Measurements from ENCODE around the gene B9D1.
A peak's percentile ranks its signal among the peaks of the same experiment; 100 is the strongest.

B9D1 gene

DNA sequence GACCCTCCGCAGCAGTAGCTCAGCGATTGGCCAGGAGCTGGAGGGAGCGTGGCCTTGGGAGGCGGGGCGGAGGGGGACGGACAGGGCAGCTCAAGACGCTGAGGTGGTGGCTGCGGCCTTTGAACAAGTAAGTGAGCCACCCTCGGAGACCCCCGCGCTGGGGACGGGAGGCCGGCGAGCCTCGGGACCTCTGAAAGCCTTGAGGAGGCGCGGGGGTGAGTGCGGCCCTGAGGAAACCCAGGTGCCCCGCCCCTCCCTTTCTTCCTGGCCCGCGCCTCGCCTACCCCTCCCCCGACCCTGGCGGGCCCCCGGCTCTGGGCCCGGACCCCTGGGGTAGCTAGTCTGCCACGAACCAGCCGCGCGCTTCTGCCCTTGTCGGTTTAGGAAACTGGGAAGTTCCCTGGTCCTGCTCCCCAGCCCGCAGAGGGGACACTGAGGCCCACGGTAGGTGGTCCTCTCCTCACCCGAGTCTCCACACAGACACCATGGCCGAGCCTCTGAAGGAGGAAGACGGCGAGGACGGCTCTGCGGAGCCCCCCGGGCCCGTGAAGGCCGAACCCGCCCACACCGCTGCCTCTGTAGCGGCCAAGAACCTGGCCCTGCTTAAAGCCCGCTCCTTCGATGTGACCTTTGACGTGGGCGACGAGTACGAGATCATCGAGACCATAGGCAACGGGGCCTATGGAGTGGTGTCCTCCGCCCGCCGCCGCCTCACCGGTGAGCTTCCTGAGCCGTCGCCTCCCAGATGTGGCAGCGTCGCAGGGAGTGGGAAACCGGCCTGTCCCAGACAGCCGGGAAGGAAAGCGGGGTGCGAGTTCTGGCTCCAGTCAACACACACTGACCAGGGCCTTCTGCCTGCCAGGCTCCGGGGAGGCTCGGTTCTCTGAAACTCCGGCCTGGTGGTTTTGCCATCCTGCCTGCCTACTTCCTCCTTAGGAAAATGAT lies 16.2 kb upstream of the B9D1 start, which contains the start of gene MAPK7:
Gene MAPK7 (plus strand): TSS at position 83 of the 945 bp plus-strand sequence. CDS start 403 bp downstream, at position 486.
- DNase-seq (ENCODE audit: low read depth) = no peak
- peak within 1 kb of the TSS; percentile 80 for H3K4me3 ChIP-seq (ENCODE audit: low read depth, low read length)

DNA sequence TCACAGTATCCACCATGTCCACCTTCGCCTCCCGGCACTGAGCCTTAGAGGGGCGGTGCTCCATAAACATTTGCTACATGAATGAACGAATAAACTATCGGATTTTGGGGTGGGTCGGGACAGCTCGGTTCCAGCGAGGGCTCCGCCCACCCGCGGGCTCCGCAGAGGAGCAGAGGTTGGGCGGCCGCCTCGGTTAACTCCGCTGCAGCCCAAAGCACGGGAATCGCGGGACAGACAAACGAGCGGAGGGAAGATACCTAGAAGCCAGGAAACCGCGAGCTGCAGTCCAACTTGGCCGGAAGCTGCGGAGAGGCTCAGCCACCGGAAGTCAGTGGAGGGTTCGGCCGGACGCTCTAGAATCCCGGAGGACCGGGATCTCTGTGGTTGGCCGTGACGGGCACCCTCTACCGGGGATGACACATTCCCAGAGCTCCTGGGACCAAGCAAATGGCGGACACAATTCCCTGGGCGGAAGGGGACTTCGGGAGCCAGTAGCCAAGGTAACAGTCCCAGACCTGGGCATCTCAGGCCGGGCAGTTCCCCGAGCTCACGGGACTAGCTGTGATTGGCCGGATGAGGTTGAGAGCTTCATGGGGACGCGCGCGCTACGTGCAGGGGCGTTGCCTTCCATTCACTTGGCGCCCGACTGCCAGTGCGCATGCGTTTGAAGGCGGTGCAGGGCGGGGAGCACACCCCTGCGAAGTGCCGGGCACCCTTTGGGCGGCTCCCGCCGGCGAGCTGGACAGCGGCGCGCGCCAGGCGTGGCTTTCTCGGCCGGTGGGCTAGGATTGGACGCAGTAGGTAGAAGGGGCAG lies 15.3 kb upstream of the B9D1 start:
- peak overlapping the region; percentile 80 for H3K4me3 ChIP-seq (ENCODE audit: low read depth, low read length)
- peak; percentile 98 for DNase-seq (ENCODE audit: low read depth)

DNA sequence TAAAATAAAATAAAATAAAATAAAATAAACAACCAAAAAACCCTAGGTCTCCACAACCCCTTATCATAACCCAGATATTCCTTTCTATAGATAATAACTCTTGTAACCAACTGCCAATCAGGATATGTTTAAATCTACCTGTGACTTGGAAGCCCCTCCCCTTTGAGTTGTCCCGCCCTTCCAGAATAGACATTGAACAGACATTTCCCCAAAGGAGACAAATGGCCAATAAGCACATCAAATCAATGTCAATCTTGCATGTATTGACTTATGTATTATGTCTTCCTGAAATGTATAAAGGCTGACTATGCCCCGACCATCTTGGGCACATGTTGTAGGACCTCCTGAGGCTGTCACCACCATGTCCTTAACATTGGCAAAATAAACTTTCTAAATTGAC lies 14.3 kb upstream of the B9D1 start:
- H3K4me3 ChIP-seq (ENCODE audit: low read depth, low read length) = peak overlapping the region; percentile 80
- DNase-seq (ENCODE audit: low read depth) = no peak

DNA sequence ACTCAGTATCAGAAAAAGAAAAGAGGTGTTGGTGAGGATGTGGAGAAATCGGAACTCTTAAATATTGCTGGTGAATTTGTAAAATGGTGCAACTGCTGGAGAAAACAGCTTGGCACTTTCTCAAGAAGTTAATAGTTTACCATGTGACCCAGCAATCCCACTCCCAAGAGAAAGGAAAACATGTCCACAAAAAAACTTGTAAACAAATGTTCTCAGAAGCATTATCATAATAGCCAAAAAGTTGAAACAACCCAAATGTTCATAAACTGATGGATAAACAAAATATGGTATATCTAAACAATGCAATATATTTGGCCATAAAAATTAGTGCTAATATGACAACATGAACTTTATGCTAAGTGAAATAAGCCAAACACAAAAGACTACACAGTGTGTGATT lies 13.2 kb upstream of the B9D1 start:
- no peak overlapping the region for H3K4me3 ChIP-seq (ENCODE audit: low read depth, low read length)
- DNase-seq (ENCODE audit: low read depth) = no peak

DNA sequence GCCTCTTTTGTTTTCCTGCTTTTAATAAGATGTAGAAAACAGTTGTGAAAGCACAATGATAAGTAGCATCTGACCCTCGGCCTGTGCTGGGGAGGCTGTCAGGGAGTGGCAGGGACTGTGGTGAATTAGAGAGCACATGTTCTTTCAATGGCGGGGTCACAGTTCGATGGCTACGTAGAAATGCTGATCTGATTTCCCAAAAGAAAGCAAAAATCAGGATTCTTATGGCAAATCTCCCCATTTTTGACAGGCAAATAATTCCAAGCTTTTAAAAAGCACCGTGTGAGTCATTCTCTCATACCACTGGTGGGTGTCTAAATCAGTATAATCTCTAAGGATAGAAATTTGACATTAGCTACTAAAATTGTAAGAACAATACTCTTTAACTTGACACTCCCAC lies 11.6 kb upstream of the B9D1 start:
- DNase-seq (ENCODE audit: low read depth) = no peak
- no peak overlapping the region for H3K4me3 ChIP-seq (ENCODE audit: low read depth, low read length)

DNA sequence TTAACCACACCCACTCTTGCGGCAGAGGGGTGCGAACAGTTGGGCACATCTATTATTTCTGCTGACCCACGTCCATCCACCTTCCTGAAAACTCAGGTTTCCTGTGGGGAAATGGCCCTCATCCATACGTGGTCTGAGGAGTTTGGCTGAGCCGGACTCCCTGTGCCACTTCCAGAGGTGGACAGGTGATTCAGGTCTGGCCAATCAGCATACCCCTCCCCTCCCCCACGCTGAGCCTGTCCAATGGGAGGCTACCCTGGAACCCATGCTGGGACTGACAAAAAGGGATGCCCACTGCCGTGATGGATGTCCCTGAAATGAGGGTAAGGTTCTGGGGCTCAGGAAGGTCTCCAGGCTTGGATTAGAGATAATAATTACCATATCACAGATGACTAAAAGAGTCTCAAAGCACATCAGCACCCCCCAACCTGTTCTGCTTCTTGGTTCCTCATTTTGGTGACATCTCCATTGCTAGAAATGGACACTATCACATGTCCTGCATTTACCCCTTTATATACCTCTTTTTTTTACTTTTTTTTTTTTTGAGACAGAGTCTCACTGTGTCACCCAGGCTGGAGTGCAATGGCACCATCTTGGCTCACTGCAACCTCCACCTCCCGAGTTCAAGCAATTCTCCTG lies 10.5 kb upstream of the B9D1 start:
- no peak for DNase-seq (ENCODE audit: low read depth)
- H3K4me3 ChIP-seq (ENCODE audit: low read depth, low read length) = no peak overlapping the region

DNA sequence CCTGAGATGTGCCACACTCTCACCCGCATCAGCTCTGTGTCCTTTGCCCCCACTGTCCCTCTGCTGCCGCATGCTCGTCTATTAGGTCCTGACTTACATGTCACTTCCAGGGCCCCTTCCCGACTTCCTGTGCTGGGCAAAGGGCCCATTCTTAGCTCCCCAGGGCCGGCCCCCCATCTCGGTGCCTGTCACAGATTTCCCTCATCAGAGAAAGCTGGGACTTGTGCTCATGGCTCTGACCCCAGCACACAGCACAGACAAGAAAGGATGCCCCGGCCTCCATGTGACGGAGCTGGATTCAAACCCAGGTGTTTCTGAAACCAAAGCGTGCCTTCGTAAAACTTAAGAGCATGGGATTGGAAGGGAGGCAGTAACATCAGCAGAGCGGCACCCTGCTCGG lies 9.9 kb upstream of the B9D1 start:
- DNase-seq (ENCODE audit: low read depth) = no peak
- no peak overlapping the region for H3K4me3 ChIP-seq (ENCODE audit: low read depth, low read length)

DNA sequence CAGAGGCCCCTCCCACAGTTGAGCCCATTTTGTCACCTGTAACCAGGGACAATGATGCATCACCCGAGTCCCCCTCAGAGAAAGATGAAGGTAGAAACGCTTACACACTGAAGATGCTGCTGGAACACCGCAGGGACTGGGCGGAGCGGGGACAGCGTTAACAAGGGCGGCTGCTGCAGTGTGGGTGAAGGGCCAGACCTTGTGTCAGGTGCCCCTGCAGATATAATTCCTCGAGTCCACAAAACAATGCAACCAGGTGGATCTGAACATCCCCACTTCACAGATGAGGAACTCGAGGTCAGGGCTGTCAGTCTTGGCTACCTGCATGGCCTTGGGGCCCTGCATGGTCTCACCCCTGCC lies 9.5 kb upstream of the B9D1 start:
- H3K4me3 ChIP-seq (ENCODE audit: low read depth, low read length) = no peak overlapping the region
- DNase-seq (ENCODE audit: low read depth) = no peak

DNA sequence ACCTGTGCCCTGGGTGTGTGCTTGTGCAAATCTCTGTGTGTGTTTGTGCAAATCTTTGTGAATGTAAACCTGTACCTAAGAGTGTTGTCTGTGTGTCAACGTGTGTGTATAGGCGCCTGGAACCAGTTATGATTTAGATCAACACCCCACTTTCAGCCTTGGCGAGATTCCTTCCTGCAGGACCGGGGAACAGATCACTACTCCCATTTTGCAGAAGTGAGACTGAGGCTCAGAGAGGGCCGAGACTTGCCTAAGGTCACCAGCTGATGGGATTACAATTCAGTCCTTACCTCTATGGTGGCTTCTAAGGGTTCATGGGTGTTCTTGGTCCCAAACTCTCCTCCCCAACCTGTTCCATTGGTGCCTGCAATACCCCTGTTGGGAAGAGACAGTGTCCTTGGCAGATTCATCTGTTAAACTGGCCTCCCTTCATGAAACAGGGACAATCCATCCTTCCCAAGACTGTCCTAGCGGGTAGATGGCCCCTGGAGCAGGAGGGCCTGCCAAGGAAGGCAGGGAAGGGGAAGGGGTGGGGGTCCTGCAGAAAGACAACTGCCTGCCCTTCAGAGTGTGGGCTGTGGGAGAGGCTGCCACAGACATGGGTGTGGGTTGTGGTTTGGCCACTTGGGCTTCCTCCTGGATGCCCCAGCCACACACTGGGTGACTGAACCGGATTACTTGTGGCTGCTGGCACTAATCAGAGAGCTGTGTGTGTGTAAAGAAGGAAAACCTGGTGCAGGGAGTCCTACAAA lies 8.9 kb upstream of the B9D1 start:
- DNase-seq (ENCODE audit: low read depth) = no peak
- H3K4me3 ChIP-seq (ENCODE audit: low read depth, low read length) = no peak overlapping the region

DNA sequence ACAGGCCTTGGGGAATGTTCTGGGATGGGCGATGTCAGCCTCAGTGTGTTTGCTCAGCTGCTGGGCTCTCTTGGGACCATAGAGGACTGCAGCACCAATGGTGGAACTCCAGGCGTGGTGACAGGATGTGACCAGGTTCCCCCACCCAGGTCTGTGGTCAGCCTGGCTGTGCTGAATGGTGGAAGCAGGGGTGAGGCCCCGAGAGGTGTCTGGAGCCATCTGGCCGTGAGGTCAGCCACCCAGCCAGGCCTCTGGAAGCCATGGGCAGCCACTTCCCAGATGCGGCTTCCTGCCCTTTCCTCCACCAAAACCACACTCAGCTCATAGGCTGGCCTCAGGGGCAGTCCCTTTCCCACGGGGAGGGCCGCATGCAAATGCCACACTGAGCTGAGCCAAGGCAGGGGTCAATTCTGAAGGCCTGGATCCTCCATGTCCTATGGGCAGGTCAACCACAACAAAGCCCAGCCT lies 8.0 kb upstream of the B9D1 start:
- no peak for DNase-seq (ENCODE audit: low read depth)
- no peak overlapping the region for H3K4me3 ChIP-seq (ENCODE audit: low read depth, low read length)

DNA sequence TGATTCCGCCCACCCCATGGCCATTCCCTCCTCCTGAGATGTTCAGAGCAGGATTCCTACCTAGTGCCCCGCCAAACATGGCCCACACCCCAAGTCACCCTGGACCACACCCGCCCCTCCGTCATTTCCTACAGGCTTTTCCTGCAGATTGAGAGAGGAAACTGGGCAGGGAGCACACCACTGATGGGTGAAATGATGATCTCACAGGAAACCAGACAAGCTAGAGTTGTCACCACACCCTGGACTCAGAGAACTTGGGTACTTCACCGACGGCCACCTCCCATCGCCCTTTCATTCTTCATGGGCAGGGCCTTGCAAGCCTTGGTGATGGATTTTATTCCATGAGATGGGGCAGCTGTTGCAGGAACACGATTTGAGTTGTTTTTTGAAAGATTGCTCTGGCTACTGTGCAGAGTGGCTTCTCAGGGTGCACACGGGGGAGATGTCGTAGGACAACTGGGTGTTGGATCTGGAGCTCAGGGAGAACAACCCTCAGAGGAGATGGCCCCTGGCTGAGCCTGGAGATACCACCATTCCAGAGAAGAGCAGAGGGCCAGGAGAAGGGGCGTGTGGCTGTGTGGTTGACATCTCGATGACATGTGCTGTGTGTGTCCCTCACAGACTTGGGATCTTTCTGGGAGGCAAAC lies 7.4 kb upstream of the B9D1 start:
- no peak overlapping the region for H3K4me3 ChIP-seq (ENCODE audit: low read depth, low read length)
- no peak for DNase-seq (ENCODE audit: low read depth)

DNA sequence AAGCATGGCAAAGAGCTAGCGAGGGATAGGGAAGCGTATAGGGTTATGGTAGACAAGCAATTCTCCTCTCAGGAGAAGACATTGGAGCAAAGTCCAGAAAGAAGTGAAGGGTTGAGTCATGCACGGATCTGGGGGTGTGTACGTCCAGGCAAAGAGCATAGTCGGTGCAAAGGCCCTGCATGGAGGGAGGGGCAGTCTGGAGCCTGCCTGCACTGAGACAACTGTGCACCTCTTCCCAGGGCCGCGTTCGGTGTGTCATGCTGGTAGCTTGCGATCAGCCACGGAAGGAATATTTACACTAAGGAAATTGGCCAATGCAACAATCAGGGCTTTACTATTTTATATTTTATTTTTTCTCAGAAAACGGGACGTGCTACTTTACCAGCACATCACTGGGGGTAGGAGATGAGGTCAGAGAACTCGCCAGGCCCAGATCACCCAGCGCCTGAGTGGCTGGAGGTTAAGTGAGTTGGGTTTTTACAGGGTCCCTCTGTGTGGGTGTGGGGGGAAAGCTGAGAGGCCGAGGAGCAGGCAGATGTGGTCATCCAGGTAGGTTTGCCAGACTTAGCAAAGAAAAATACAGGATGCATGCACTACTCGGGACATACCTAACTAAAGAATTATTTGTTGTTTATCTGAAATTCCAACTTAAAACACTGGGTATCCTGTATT lies 6.7 kb upstream of the B9D1 start:
- DNase-seq (ENCODE audit: low read depth) = no peak
- H3K4me3 ChIP-seq (ENCODE audit: low read depth, low read length) = no peak overlapping the region

DNA sequence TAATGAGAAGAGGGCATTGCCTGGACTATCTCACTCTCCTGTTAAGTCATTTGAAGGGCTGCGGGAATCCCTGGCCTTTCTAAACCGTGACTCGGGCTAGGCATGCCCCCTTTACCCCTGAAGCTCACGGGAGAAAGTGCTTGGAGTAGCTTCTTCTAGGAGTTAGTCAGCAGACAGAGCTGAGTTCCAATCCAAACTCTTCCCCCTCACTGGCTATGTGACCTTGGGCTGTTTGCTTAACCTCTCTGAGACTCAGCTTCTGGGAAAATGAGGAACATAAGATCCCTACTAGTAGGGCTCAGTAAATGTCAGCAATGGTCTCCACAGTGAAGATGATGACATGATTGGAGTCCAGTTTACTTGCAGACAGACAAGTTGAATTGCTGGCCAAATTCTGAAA lies 5.7 kb upstream of the B9D1 start:
- H3K4me3 ChIP-seq (ENCODE audit: low read depth, low read length) = no peak overlapping the region
- DNase-seq (ENCODE audit: low read depth) = no peak

DNA sequence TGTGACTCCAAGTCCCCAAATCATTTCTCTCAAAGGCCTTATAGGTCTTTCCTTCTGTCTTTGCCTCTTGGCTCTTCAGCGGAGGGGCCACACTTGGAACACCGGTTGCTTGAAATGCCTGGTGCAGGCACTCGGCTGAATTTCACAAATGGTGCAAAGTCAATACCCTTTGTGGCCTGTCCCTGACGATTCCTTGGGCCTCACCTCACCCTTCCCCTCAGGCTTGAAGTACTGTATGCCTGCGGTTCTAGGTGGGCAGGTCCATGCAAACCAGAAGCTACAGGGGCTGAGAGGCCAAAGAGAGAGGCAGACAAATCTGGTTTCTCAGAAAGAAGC lies 4.1 kb upstream of the B9D1 start:
- DNase-seq (ENCODE audit: low read depth) = no peak
- no peak overlapping the region for H3K4me3 ChIP-seq (ENCODE audit: low read depth, low read length)

DNA sequence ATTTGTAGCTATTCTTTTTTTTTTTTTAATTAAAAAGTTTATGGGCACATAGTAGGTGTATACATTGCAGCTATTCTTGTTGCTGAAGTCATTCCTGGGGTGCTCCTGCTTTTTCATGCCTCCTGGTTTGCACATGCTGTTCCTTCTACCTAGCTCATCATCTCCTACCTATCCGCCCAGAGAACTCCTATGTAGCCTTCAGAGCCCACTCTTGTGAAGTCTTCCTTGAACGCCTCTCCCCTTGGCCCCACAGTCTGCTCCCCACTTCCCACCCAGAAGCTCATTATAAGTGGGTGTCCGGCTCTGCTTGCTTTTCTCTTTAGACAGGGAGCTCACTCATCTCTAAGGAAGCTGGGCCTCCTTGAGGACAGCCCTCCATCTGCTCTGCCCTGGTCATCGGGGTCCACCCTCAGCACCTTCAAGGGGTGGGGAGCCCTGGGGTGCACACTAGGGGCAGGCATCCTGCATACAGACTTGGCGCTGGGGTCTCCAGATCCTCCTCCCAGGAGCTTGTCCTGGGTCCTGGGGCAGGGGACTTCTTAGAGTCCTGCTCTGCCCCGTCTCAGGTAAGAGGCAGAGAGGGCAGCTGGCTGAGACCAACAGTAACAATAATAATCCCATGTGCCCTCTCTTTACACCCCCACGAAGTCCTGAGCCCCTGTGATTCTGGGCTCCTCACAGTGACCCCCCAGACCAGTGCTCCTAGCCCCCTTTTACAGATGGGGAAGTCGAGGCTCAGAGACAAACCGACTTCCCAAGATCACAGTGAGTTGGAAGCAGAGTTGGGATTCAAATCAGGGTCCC lies 3.5 kb upstream of the B9D1 start:
- no peak for DNase-seq (ENCODE audit: low read depth)
- H3K4me3 ChIP-seq (ENCODE audit: low read depth, low read length) = no peak overlapping the region

DNA sequence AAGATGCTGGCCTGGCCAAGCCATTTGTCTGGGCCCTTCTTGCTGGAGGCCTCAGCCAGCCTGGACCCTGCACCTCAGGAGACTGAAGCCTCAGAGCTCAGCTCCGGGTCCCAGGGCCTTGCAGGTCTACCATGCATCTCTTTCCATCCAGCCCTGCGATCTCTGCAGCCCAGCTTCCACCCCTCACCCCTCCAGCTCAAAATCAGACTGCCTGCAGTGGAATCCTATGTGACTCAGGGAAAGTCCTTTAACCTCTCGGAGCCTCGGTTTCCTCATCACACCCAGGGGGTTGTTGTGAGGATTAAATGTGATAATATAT lies 2.9 kb upstream of the B9D1 start:
- no peak overlapping the region for H3K4me3 ChIP-seq (ENCODE audit: low read depth, low read length)
- no peak for DNase-seq (ENCODE audit: low read depth)

DNA sequence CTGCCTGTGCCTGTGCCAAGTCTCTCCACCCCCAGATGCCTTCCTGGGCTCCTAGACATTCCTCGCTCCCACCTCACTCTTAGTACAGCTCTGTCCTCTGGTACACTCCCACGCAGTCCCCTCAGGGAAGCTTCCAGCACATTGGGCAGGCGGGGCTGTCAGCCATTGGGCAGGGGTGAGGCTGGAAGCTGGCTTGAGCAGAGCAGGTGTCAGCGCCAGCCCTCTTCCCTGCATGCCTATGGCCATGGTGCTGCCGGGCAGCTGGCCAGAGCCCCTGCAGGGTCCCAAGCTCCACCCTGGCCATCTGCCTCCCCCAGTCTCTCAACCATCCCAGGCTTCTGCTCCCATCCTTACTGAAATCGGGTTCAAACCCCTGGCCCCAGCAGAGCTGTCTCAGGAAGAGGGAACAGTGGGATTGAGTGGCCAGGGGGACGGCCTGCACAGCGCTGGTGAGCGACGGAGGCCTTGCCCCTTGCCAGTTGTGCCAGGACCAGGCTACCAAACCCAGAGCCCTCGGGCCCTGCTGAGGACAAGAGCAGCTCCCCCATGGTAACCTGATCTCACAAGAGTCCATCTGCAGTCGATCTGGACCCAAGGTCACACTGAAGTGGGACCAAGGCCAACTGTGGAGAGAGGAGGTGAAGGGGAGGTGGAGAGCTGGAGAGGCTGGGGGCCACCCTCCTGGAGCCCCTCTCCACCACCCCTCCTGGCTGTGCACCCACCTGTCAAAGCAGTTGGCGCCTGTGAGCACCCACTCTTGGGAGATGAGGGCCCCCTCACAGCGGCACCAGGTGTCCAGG lies 2.4 kb upstream of the B9D1 start:
- no peak for DNase-seq (ENCODE audit: low read depth)

More for the DNA sequence above, 2.4 kb upstream of the B9D1 start:
- no peak overlapping the region for H3K4me3 ChIP-seq (ENCODE audit: low read depth, low read length)

All from skeletal muscle cell (primary cell).